Suprapubic skin (tissue), 4 donors: ENCODE data around the gene SSR4. TPM values are rescaled to one million over a fixed set of nuclear protein-coding genes. Genes with fewer than 3 reads are reported as not detected.

ENCODE experiments used
- DNase-seq, 2 donors: peaks; one replicate each; pipeline ENCODE4 v3.0.0-alpha.2; 2019; ENCODE audit warnings: low spot score in 2 of 2
- H3K27ac ChIP-seq: fragments of 200-600 bp; sonication (generic); one replicate; pipeline ENCODE4 v1.5.1; 2019
- H3K27me3 ChIP-seq: fragments of 200-600 bp; sonication (generic); one replicate; pipeline ENCODE4 v1.5.1; 2019
- H3K36me3 ChIP-seq: fragments of 200-600 bp; sonication (generic); one replicate; pipeline ENCODE4 v1.5.1; 2019
- H3K4me1 ChIP-seq: fragments of 200-600 bp; sonication (generic); one replicate; pipeline ENCODE4 v1.5.1; 2019
- H3K4me3 ChIP-seq: fragments of 200-600 bp; sonication (generic); one replicate; pipeline ENCODE4 v1.5.1; 2019; ENCODE audit warnings: mild to moderate bottlenecking
- H3K9me3 ChIP-seq: fragments of 200-600 bp; sonication (generic); one replicate; pipeline ENCODE4 v1.5.1; 2019
- CTCF ChIP-seq, 2 donors: fragments of 200-600 bp in 1 of 2; fragments of 450-650 bp in 1 of 2; sonication (generic) in 1 of 2; IDR thresholded peaks; one replicate each; pipeline ENCODE4 v1.5.1; 2016 to 2019; ENCODE audit warnings: antibody characterized with exemption in 2 of 2, mild to moderate bottlenecking in 1 of 2, moderate library complexity in 1 of 2
- EP300 ChIP-seq: sonication (generic); formaldehyde crosslinking; IDR thresholded peaks from one replicate; pipeline ENCODE4 v1.6.1; 2017; ENCODE audit warnings: antibody characterized with exemption
- POLR2A ChIP-seq, 2 donors: fragments of 450-650 bp; IDR thresholded peaks; one replicate each; pipeline ENCODE4 v1.6.1; 2017; ENCODE audit warnings: antibody characterized with exemption in 2 of 2, mild to moderate bottlenecking in 2 of 2, moderate library complexity in 2 of 2
- POLR2AphosphoS5 ChIP-seq, 3 donors: sonication (generic); formaldehyde crosslinking; IDR thresholded peaks; one replicate each; pipeline ENCODE4 v1.6.1; 2017; ENCODE audit warnings: antibody characterized with exemption in 3 of 3
- WGBS: methylation state at CpG from one replicate; pipeline ENCODE4 v1.1.5; 2018; 5-methylcytosine and 5-hydroxymethylcytosine counted together
- total RNA-seq, 4 donors: library from RNA; depleted of rRNA; stranded (reverse); fragments of >200 nt; gene quantifications; one replicate each; pipeline ENCODE4 v1.1.0, GENCODE V29; 2016

The SSR4 gene
- total RNA-seq, 4 donors from 2014 or later = 86.7 to 200 (median 150) TPM

DNA sequence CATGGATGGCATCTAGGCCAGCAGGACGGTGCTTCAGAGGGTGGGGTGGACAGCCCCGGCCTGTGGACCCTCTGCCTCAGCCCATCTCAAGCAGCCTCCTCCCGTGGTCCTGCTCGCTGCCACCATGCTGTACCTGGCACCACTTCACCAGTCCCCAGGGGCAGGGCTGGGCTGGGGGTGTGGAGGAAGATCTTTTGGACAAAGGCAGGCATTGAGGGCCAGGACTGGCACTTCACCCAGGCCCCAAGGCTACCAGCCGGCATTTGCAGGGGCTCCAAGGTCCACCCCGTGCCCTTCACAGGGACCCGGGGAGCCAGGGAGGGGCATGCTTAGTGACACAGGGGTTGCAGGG is 29.7 kb upstream of the SSR4 start:
- Histone ChIP-seq H3K4me1 (peaks cover 27% of the 10 kb centered on the region), H3K9me3 (no peaks in the 10 kb centered on the region), H3K27me3 (no peaks in the 10 kb centered on the region), H3K36me3 (no peaks in the 10 kb centered on the region), H3K4me3 (peak overlapping the region; percentile 16), H3K27ac (peak overlapping the region; percentile 54)
- 50% methylated on average over 2 of the region's 7 CpGs for WGBS
- DNase-seq = no peak
- TF ChIP-seq CTCF (IDR thresholded peaks at IDR 0.05) (no peak), EP300 (no peak), POLR2AphosphoS5 (IDR thresholded peaks at IDR 0.05) (no peak), POLR2A (IDR thresholded peaks at IDR 0.05) (no peak)

DNA sequence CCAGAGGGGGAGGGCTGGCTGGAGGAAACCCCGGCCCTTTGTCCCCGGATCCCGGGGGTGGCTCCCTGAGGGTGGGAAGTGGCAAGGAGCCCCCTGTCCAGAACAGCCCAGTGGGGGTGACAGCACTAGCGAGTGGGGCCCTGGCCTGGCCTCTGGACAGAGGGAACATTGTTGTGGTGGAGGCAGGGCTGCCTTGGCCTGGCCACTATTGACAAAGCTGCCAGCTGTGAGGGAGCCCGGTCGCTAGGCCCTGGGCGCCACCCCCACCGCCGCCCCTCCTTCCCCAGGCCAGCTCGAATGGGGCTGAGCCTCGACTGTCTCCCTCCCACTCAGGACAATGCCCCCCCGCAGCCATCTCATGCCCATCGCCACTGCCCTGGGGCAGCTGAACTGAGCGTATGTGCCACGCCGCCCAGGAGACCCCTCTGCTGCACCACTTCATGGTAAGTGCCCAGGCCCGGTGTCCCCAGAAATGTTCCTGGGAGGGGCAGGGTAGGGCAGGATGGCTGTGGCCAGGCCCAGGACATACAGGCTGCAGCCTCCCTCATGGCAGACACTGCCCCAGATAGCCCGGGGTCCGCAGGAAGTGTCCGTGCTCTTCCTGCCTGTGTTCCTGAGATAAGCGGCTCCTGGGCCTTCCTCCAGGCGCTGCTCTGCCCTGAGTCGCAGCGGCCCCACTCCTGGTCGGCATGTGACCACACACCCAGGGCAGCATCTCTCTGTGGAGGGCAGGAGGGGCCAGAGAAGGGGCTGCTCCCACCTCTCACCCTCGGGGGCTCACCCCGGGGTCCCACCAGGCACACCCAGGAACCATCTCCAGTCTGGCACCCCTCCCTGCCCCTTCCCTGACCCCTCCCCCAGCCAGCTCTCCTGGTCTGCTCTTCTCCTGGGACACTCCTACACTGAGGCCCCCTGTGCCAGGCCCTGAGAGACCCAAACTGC is 29.1 kb upstream of the SSR4 start:
- H3K27ac ChIP-seq = peak overlapping the region; percentile 54
- H3K9me3 ChIP-seq = no peaks in the 10 kb centered on the region
- 60% methylated on average over 1 of the region's 27 CpGs for WGBS
- H3K36me3 ChIP-seq = no peaks in the 10 kb centered on the region
- peak in 1 of 2 donors; percentile 68 for DNase-seq
- H3K4me3 ChIP-seq = peak overlapping the region; percentile 16
- H3K4me1 ChIP-seq = peaks cover 27% of the 10 kb centered on the region
- no peak for TF ChIP-seq EP300
- no peak for TF ChIP-seq POLR2AphosphoS5 (IDR thresholded peaks at IDR 0.05)
- no peak for TF ChIP-seq CTCF (IDR thresholded peaks at IDR 0.05)
- TF ChIP-seq POLR2A (IDR thresholded peaks at IDR 0.05) = no peak
- no peaks in the 10 kb centered on the region for H3K27me3 ChIP-seq

GRCh38 chrX:153766098-153766817 is 28.2 kb upstream of the SSR4 start:
- TF ChIP-seq POLR2A (IDR thresholded peaks at IDR 0.05) = no peak
- no peak for TF ChIP-seq EP300
- H3K36me3 ChIP-seq = no peaks in the 10 kb centered on the region
- peak in 1 of 2 donors; percentile 57 for DNase-seq
- H3K4me3 ChIP-seq = peak overlapping the region; percentile 16
- H3K4me1 ChIP-seq = peaks cover 27% of the 10 kb centered on the region
- peak overlapping the region; percentile 54 for H3K27ac ChIP-seq
- no peaks in the 10 kb centered on the region for H3K27me3 ChIP-seq
- H3K9me3 ChIP-seq = no peaks in the 10 kb centered on the region
- 59% methylated on average over 21 of the region's 21 CpGs for WGBS

- no peaks in the 10 kb centered on the region for H3K27me3 ChIP-seq
Observed at GRCh38 chrX:153766871-153767673, 27.4 kb upstream of the SSR4 start.

More at GRCh38 chrX:153766871-153767673, 27.4 kb upstream of the SSR4 start:
- Histone ChIP-seq H3K4me1 (peaks cover 27% of the 10 kb centered on the region), H3K27ac (no peak overlapping the region), H3K4me3 (no peak overlapping the region), H3K36me3 (no peaks in the 10 kb centered on the region), H3K9me3 (no peaks in the 10 kb centered on the region)
- peak in 1 of 2 donors; percentile 59 for DNase-seq
- WGBS = 82% methylated on average over 35 of the region's 56 CpGs
- TF ChIP-seq EP300 (no peak), CTCF (IDR thresholded peaks at IDR 0.05) (no peak), POLR2A (IDR thresholded peaks at IDR 0.05) (no peak), POLR2AphosphoS5 (IDR thresholded peaks at IDR 0.05) (no peak)
